ENCODE measurements around the gene CKB. TPM values are rescaled to one million over a fixed set of nuclear protein-coding genes. Genes with fewer than 3 reads are reported as not detected.

Gene CKB
- total and polyA plus RNA-seq, 2 experiments from 2014 or later = 18.5 to 28.0 TPM

DNA sequence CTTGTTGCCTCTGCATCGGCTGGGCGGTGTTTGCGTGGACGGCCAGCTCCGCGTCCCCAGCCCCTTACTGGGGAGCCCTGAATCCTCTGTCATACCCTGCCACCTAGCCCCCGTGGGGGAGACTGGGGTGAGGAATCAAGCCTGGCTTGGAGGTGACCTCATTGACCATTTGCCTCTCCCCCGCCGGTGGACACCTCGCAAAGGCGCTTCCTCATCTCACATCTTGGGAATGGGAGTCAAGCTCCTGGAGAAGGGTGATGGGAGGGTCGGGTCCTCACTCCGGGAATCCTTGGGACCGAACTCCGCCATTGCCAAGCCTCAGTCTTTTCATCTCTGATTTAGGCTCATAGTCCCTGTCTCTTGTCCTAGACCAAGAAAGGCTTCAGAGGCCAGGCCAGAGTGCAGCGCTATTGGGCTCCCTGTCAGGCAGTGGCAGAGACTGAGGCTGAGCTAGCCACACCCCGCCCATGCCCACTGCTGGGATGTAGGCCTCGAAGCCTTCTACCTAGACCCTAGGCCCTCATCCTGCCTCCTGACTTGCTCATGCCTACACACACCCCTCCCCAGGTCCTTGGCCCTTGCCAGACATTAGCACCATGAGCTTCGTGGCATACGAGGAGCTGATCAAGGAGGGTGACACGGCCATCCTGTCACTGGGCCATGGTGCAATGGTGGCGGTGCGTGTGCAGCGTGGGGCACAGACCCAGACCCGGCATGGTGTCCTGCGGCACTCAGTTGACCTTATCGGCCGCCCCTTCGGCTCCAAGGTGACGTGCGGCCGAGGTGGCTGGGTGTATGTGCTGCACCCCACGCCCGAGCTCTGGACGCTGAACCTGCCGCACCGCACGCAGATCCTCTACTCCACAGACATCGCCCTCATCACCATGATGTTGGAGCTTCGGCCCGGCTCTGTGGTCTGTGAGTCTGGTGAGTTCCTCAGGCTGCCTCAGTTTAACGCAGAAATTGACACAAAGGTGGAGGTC is 7.0 kb upstream of the CKB start:
- peak overlapping the region; percentile 88 for H3K9ac ChIP-seq
- 37 to 44% methylated on average over 39 to 41 of the region's 42 CpGs for WGBS, 2 experiments (ENCODE audit: low coverage in 1 of 2, low lambda C conversion rate in 2 of 2, missing lambda C conversion rate in 2 of 2)
- no peaks in the 10 kb centered on the region for H3K9me2 ChIP-seq (ENCODE audit: insufficient read depth)
- H3K4me2 ChIP-seq (ENCODE audit: unreplicated experiment) = peak overlapping the region; percentile 80
- H2AFZ ChIP-seq = peak overlapping the region; percentile 67
- in situ Hi-C loops (cut with MboI) = no loop called here
- H3K9me3 ChIP-seq (ENCODE audit: low read depth) = no peaks in the 10 kb centered on the region
- H4K20me1 ChIP-seq (ENCODE audit: insufficient read depth) = no peaks in the 10 kb centered on the region
- TF ChIP-seq EZH2phosphoT487 (IDR thresholded peaks at IDR 0.05; ENCODE audit: insufficient read depth, low read depth) (no peak), EZH2 (IDR thresholded peaks at IDR 0.05; ENCODE audit: insufficient read depth, poor library complexity, severe bottlenecking) (no peak)
- no peaks in the 10 kb centered on the region for H3K36me3 ChIP-seq (ENCODE audit: low read depth)
- peaks cover 30% of the 10 kb centered on the region for H3K79me2 ChIP-seq (ENCODE audit: insufficient read depth)
- no peaks in the 10 kb centered on the region for H3K27me3 ChIP-seq (replicated peaks; ENCODE audit: insufficient read depth)
- peak overlapping the region; percentile 31 for H3K27ac ChIP-seq
- no peak for DNase-seq
- H3F3A ChIP-seq (ENCODE audit: insufficient read depth) = peaks cover 5% of the 10 kb centered on the region; the same call in 1 of the 2 replicates
- peak overlapping the region; percentile 89 for H3K4me3 ChIP-seq
- H3K4me1 ChIP-seq (ENCODE audit: insufficient read depth) = peaks cover 20% of the 10 kb centered on the region; the same call in 1 of the 2 replicates

DNA sequence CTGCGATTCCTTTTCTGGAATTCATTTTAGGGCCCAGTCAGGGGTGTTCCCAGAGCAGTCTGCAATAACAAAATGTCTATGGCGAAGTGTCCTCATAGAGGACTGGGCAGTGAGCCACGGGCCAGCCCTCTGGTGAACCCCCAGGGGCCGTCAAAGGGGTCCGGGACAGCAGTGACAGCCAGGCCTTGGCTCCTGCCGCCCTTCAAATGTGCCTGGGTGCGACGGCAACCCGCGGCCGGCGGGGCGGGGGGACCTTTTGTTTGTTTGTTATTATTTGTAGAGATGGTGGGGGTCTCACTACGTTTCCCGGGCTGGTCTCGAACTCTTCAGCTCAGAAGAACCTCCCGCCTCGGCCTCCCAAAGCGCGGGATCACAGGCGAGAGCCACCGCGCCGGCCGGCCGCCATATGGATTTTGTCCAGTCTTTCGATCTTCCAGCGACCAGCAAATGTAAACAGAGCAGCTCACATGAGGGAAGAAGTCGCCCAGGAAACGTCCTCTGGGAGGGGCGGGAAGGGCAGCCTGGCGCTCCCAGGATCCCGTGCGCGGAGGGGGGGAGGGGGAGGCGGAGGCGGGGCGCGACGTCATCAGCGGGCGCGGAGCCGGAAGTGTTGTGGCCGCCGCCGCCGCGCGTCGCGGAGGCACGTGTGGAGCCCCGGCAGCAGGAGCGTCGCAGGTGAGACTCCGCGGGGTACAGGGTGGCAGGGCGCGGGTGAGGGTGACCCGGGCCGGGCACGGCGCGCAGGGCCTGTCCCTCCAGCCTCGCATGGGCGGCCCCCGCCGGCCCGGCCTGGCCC is 6.2 kb upstream of the CKB start, which contains the start of gene TRMT61A:
Gene TRMT61A, plus strand, starts transcription at position 610 of the 796 bp plus-strand sequence. CDS start 783 bp downstream, outside the sequence.
- TF ChIP-seq EZH2 (IDR thresholded peaks at IDR 0.05; ENCODE audit: insufficient read depth, poor library complexity, severe bottlenecking) (no peak), EZH2phosphoT487 (IDR thresholded peaks at IDR 0.05; ENCODE audit: insufficient read depth, low read depth) (no peak)
- H3K27ac ChIP-seq = peak within 1 kb of the TSS; percentile 84
- peak; percentile 94 for DNase-seq
- no peaks in the 10 kb centered on the region for H3K36me3 ChIP-seq (ENCODE audit: low read depth)
- in situ Hi-C loops (cut with MboI) = no loop called here
- H3K27me3 ChIP-seq (replicated peaks; ENCODE audit: insufficient read depth) = no peaks in the 10 kb centered on the region
- peak within 1 kb of the TSS; percentile 88 for H3K9ac ChIP-seq
- H3K79me2 ChIP-seq (ENCODE audit: insufficient read depth) = peaks cover 30% of the 10 kb centered on the region
- WGBS, 2 experiments (ENCODE audit: low coverage in 1 of 2, low lambda C conversion rate in 2 of 2, missing lambda C conversion rate in 2 of 2) = 1% methylated on average over 48 to 62 of the region's 70 CpGs
- peaks cover 5% of the 10 kb centered on the region; the same call in 1 of the 2 replicates for H3F3A ChIP-seq (ENCODE audit: insufficient read depth)
- H2AFZ ChIP-seq = peak within 1 kb of the TSS; percentile 67
- H3K4me2 ChIP-seq (ENCODE audit: unreplicated experiment) = peak within 1 kb of the TSS; percentile 92
- H3K4me1 ChIP-seq (ENCODE audit: insufficient read depth) = peaks cover 20% of the 10 kb centered on the region; the same call in 1 of the 2 replicates
- no peaks in the 10 kb centered on the region for H3K9me2 ChIP-seq (ENCODE audit: insufficient read depth)
- H3K4me3 ChIP-seq = peak within 1 kb of the TSS; percentile 89
- no peaks in the 10 kb centered on the region for H4K20me1 ChIP-seq (ENCODE audit: insufficient read depth)
- H3K9me3 ChIP-seq (ENCODE audit: low read depth) = no peaks in the 10 kb centered on the region

DNA sequence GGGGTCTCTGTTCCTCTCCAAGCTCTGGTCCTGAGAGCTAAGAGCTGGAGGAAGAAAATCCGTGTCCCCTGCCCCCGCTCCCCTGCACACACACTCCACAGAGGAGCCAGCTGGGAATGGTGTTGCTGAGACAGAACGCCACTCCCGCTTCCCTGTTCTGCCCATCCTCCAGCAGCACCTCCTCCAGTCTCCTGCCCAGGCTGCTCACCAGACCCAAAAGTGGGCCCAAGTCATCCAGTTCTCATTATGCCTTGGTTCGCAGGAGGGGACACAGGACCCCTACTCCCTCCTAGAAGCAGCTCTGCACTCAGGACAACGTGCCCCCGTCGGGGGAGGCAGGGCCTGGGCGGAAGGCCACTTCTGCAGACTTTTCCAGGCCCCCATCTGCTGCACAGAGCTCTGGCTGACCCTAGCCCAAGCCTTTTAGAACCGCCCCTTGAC is 5.5 kb upstream of the CKB start:
- peak; percentile 64 for DNase-seq
- H3K4me2 ChIP-seq (ENCODE audit: unreplicated experiment) = peak overlapping the region; percentile 92
- no peaks in the 10 kb centered on the region for H3K27me3 ChIP-seq (replicated peaks; ENCODE audit: insufficient read depth)
- H4K20me1 ChIP-seq (ENCODE audit: insufficient read depth) = no peaks in the 10 kb centered on the region
- TF ChIP-seq EZH2 (IDR thresholded peaks at IDR 0.05; ENCODE audit: insufficient read depth, poor library complexity, severe bottlenecking) = no peak
- TF ChIP-seq EZH2phosphoT487 (IDR thresholded peaks at IDR 0.05; ENCODE audit: insufficient read depth, low read depth) = no peak
- peak overlapping the region; percentile 89 for H3K4me3 ChIP-seq
- H3K4me1 ChIP-seq (ENCODE audit: insufficient read depth) = peaks cover 20% of the 10 kb centered on the region; the same call in 1 of the 2 replicates
- no peaks in the 10 kb centered on the region for H3K36me3 ChIP-seq (ENCODE audit: low read depth)
- H3F3A ChIP-seq (ENCODE audit: insufficient read depth) = peaks cover 5% of the 10 kb centered on the region; the same call in 1 of the 2 replicates
- no peaks in the 10 kb centered on the region for H3K9me2 ChIP-seq (ENCODE audit: insufficient read depth)
- 10 to 12% methylated on average over 10 of the region's 10 CpGs for WGBS, 2 experiments (ENCODE audit: low coverage in 1 of 2, low lambda C conversion rate in 2 of 2, missing lambda C conversion rate in 2 of 2)
- no peaks in the 10 kb centered on the region for H3K9me3 ChIP-seq (ENCODE audit: low read depth)
- peak overlapping the region; percentile 88 for H3K9ac ChIP-seq
- peak overlapping the region; percentile 84 for H3K27ac ChIP-seq
- H2AFZ ChIP-seq = peak overlapping the region; percentile 47
- H3K79me2 ChIP-seq (ENCODE audit: insufficient read depth) = peaks cover 30% of the 10 kb centered on the region
- in situ Hi-C loops (cut with MboI) = no loop called here
